PC-3 (cell line): ENCODE measurements around the gene EPGN.

Experiments
- CTCF ChIP-seq: fragments of 300-600 bp; sonication (generic); conservative IDR thresholded peaks from 2 replicates; pipeline ENCODE4 v1.5.1; 2017; ENCODE audit warnings: antibody characterized with exemption, low read depth, mild to moderate bottlenecking, low read length
- EZH2 ChIP-seq: fragments of 300-600 bp; sonication (generic); IDR thresholded peaks from one replicate; pipeline ENCODE4 v1.6.1; 2017; ENCODE audit warnings: antibody characterized with exemption, mild to moderate bottlenecking, low read length; ENCODE audit not compliant: unreplicated experiment
- EZH2phosphoT487 ChIP-seq: fragments of 300-600 bp; sonication (generic); IDR thresholded peaks from 2 replicates; pipeline ENCODE4 v1.6.1; 2018; ENCODE audit warnings: mild to moderate bottlenecking, antibody characterized with exemption, low read length, borderline replicate concordance

GRCh38 chr4:74316397-74316796, 8.1 kb downstream of the EPGN start:
- no peak for TF ChIP-seq CTCF
- TF ChIP-seq EZH2: no peak
- TF ChIP-seq EZH2phosphoT487: no peak
